HepG2 (cell line): ENCODE data around the gene OR5H2. TPM values are rescaled to one million over a fixed set of nuclear protein-coding genes. Genes with fewer than 3 reads are reported as not detected.

ENCODE experiments used
- ATAC-seq: fragments of 200-7000 bp; cut with Tn5 transposase; 3 replicates; pipeline ENCODE4 v1.9.1; 2020; ENCODE audit warnings: mild to moderate bottlenecking, moderate library complexity
- BruUV-seq: library from RNA; stranded (reverse); fragments of 400-500 nt; replicated peaks from 2 replicates; lab custom pipeline; 2021; lab: Mats Ljungman, UMichigan
- CTCF ChIA-PET: fragments of 300-600 bp; formaldehyde crosslinking; extraction: SDS; loops from one replicate; lab custom pipeline; 2021; ENCODE audit warnings: low total read pairs, inconsistent platforms, low intra/inter-chr PET ratio; lab: Yijun Ruan, JAX
- POLR2A ChIA-PET: fragments of 350-600 bp; sonication (Branson Sonifier 250); formaldehyde crosslinking; loops from one replicate; lab custom pipeline; 2020; ENCODE audit warnings: antibody characterized with exemption, inconsistent platforms; lab: Yijun Ruan, JAX
- DNase-seq: peaks from one replicate; pipeline ENCODE4 v3.0.0-alpha.2; 2015; ENCODE audit warnings: low spot score
- FAIRE-seq: peaks from 3 replicates; lab custom pipeline; 2011; peaks lifted over from hg19 to GRCh38; lab: Jason Lieb, UNC
- H2AFZ ChIP-seq: one replicate; pipeline ENCODE4 v1.6.1; 2011; ENCODE audit warnings: low read length, inconsistent platforms
- H3K27ac ChIP-seq: fragments of 300-600 bp; 3 replicates; pipeline ENCODE4 v1.8.0; 2011; ENCODE audit warnings: mixed run types, mild to moderate bottlenecking, mixed read lengths, low read length, inconsistent platforms; ENCODE audit not compliant: insufficient read depth; ENCODE audit errors: extremely low read length
- H3K27me3 ChIP-seq, 2 experiments: fragments of 200-600 bp in 1 of 2; 2 replicates in 1 of 2; 3 replicates in 1 of 2; pipeline versions ENCODE4 v1.6.0 to v1.8.0; 2011; ENCODE audit warnings: low read length in 2 of 2, mild to moderate bottlenecking in 2 of 2, moderate library complexity in 2 of 2, inconsistent platforms in 1 of 2; ENCODE audit not compliant: insufficient read depth in 2 of 2, control insufficient read depth in 1 of 2
- H3K36me3 ChIP-seq, 2 experiments: fragments of 200-600 bp in 1 of 2; replicated peaks in 1 of 2; 2 replicates in 1 of 2; 3 replicates in 1 of 2; pipeline versions ENCODE4 v1.5.1 to v1.8.0; 2011; ENCODE audit warnings: low read length in 2 of 2, inconsistent platforms in 1 of 2; ENCODE audit not compliant: insufficient read depth in 2 of 2, control insufficient read depth in 1 of 2
- H3K4me1 ChIP-seq: 2 replicates; pipeline ENCODE4 v1.5.1; 2012; ENCODE audit warnings: low read length, inconsistent platforms; ENCODE audit not compliant: insufficient read depth
- H3K4me2 ChIP-seq: 2 replicates; pipeline ENCODE4 v1.6.0; 2011; ENCODE audit warnings: low read depth, low read length, inconsistent platforms
- H3K4me3 ChIP-seq, 3 experiments: fragments of 200-600 bp in 1 of 3; sonication (generic), shearing (Covaris generic) in 1 of 3; replicated peaks in 1 of 3; 2 replicates each; pipeline ENCODE4 v1.5.1; 2011 to 2016; ENCODE audit warnings: low read length in 3 of 3, inconsistent platforms in 2 of 3, low read depth in 2 of 3, mild to moderate bottlenecking in 2 of 3, control low read depth in 1 of 3, mixed read lengths in 1 of 3; ENCODE audit not compliant: insufficient read depth in 1 of 3
- H3K79me2 ChIP-seq: one replicate; pipeline ENCODE4 v1.6.1; 2011; ENCODE audit warnings: low read length, inconsistent platforms; ENCODE audit not compliant: insufficient read depth
- H3K9ac ChIP-seq: 2 replicates; pipeline ENCODE4 v1.6.0; 2011; ENCODE audit warnings: mild to moderate bottlenecking, low read depth, low read length, inconsistent platforms; ENCODE audit not compliant: insufficient read depth
- H3K9me3 ChIP-seq: 2 replicates; pipeline ENCODE4 v1.5.1; 2012; ENCODE audit warnings: mild to moderate bottlenecking, low read length
- H4K20me1 ChIP-seq: 2 replicates; pipeline ENCODE4 v1.6.0; 2011; ENCODE audit warnings: inconsistent platforms, mild to moderate bottlenecking, low read length, moderate library complexity; ENCODE audit not compliant: insufficient read depth
- CEBPG ChIP-seq: IDR thresholded peaks from 2 replicates; pipeline ENCODE4 v1.6.1; 2016
- EHMT2 ChIP-seq: fragments of 200-600 bp; sonication (generic); IDR thresholded peaks from 2 replicates; pipeline ENCODE4 v1.7.0; 2017; ENCODE audit warnings: antibody characterized with exemption, low read depth, low read length, borderline replicate concordance
- HOXD1 ChIP-seq: sonication (generic); formaldehyde crosslinking; IDR thresholded peaks from 2 replicates; pipeline ENCODE4 v1.5.0; 2020; ENCODE audit warnings: missing genetic modification reagents
- IKZF5 ChIP-seq: IDR thresholded peaks from 2 replicates; pipeline ENCODE4 v1.6.1; 2018; ENCODE audit warnings: missing genetic modification reagents, mild to moderate bottlenecking, missing compliant biosample characterization
- KAT8 ChIP-seq: IDR thresholded peaks from 2 replicates; pipeline ENCODE4 v1.6.1; 2016; ENCODE audit warnings: missing genetic modification reagents, missing compliant biosample characterization
- MYC ChIP-seq: sonication (generic); formaldehyde crosslinking; IDR thresholded peaks from 2 replicates; pipeline ENCODE4 v1.9.0; 2021; ENCODE audit warnings: missing genetic modification reagents, borderline replicate concordance
- NCOA2 ChIP-seq: sonication (generic); formaldehyde crosslinking; IDR thresholded peaks from 2 replicates; pipeline ENCODE4 v1.8.0; 2022; ENCODE audit warnings: inconsistent platforms
- RNF2 ChIP-seq: fragments of 450-650 bp; conservative IDR thresholded peaks from 2 replicates; pipeline ENCODE4 v1.6.1; 2016; ENCODE audit warnings: low read depth
- YY1 ChIP-seq: IDR thresholded peaks from 2 replicates; pipeline ENCODE4 v1.6.1; 2011; ENCODE audit warnings: low read length, low read depth, moderate library complexity, mild to moderate bottlenecking; ENCODE audit not compliant: insufficient read depth, insufficient replicate concordance
- ZFP36 ChIP-seq: fragments of 150-350 bp; IDR thresholded peaks from 2 replicates; pipeline ENCODE4 v1.6.1; 2018; ENCODE audit warnings: borderline replicate concordance, low read length, low read depth; ENCODE audit not compliant: partially characterized antibody
- ZNF775 ChIP-seq: sonication (generic); formaldehyde crosslinking; IDR thresholded peaks from 2 replicates; pipeline ENCODE4 v1.4.0; 2020; ENCODE audit warnings: missing genetic modification reagents, mild to moderate bottlenecking, moderate library complexity, borderline replicate concordance
- WGBS: methylation state at CpG from one replicate; pipeline ENCODE4 v1.1.6; 2017; ENCODE audit warnings: low lambda C conversion rate; 5-methylcytosine and 5-hydroxymethylcytosine counted together
- in situ Hi-C: cut with HindIII; loops from 2 replicates; pipeline ENCODE4 v1.10.0; 2017; ENCODE audit warnings: low pct_unique_long_range_greater_than_20kb; ENCODE audit not compliant: extremely low pct_ligation_motif_present
- intact Hi-C: fragments of 100-400 bp; cut with micrococcal nuclease; formaldehyde crosslinking; loops from one replicate; pipeline ENCODE4 v1.10.0; 2022; ENCODE audit not compliant: unreplicated experiment
- polyA plus RNA-seq, 8 experiments: library from polyadenylated mRNA; depleted of rRNA in 3 of 8; stranded (reverse) in 7 of 8; unstranded in 1 of 8; fragments of >200 nt; fragmentation: Illumina TruSeq in 4 of 8; extraction: Trizol in 4 of 8; gene quantifications; 2 replicates each; pipeline versions ENCODE4 v1.2.1 to v1.2.3, GENCODE V29; 2011 to 2016; ENCODE audit warnings: low read depth in 4 of 8, missing spikeins in 1 of 8, mixed read lengths in 1 of 8; ENCODE audit not compliant: insufficient read depth in 1 of 8
- total RNA-seq, 5 experiments: library from RNA; depleted of rRNA; stranded (reverse); fragments of >200 nt; fragmentation: Illumina TruSeq; extraction: Trizol; gene quantifications; 2 replicates each; pipeline ENCODE4 v1.2.3, GENCODE V29; 2016; ENCODE audit warnings: low read depth in 1 of 5

Gene OR5H2
- total and polyA plus RNA-seq, 2 of the 13 experiments (the other 11 are each of a cell fraction or from before 2014, with no cell fraction given), result not detected

- no peak for TF ChIP-seq ZFP36
- TF ChIP-seq KAT8, result no peak
- no peak for TF ChIP-seq RNF2
- TF ChIP-seq IKZF5 (CRISPR knock-in tag), result no peak
- TF ChIP-seq CEBPG, result no peak
- no peak for TF ChIP-seq NCOA2 (CRISPR knock-in tag)
- no peak for TF ChIP-seq MYC (CRISPR knock-in tag)
- TF ChIP-seq YY1, result no peak
Observed at GRCh38 chr3:98262046-98262445, 20.3 kb upstream of the OR5H2 start (continued).

- BruUV-seq, result no TSS peak
- Histone ChIP-seq H3K4me2 (no peak within 1 kb of the TSS), H3K9ac (no peak within 1 kb of the TSS), H3K4me1 (no peaks in the 10 kb centered on the region), H2AFZ (no peak within 1 kb of the TSS), H4K20me1 (no peaks in the 10 kb centered on the region), H3K27ac (no peak within 1 kb of the TSS), H3K36me3 (no peaks in the 10 kb centered on the region), H3K27me3 (no peaks in the 10 kb centered on the region), H3K9me3 (no peaks in the 10 kb centered on the region), H3K79me2 (no peaks in the 10 kb centered on the region), H3K4me3 (no peak within 1 kb of the TSS)
- FAIRE-seq (no peak), ATAC-seq (no peak), DNase-seq (no peak)
- POLR2A ChIA-PET, result no interaction called here
- 0% methylated on average over 3 of the region's 3 CpGs for WGBS
- TF ChIP-seq EHMT2, result no peak
- TF ChIP-seq HOXD1 (CRISPR knock-in tag), result no peak
- TF ChIP-seq YY1, result no peak
- no peak for TF ChIP-seq ZNF775 (CRISPR knock-in tag)
- CTCF ChIA-PET, result no interaction called here
- in situ Hi-C loops (no loop called here), intact Hi-C loops (no loop called here)
Observed at GRCh38 chr3:98263944-98264343, 18.4 kb upstream of the OR5H2 start, which contains the start of gene OR5H6. OR5H6 (plus strand) TSS chr3:98264244; CDS start chr3:98264333, 89 bp downstream.
